ENCODE data around the gene RHBDD1.
A peak's percentile ranks its signal among the peaks of the same experiment; 100 is the strongest.
"Not testable (repeated sequence)": the region's sequence is repeated elsewhere in the genome, so short reads cannot be mapped to it uniquely, and the experiment has no call there.

The RHBDD1 gene

GRCh38 chr2:226831266-226831665 lies 4.6 kb upstream of the RHBDD1 start:
- Histone ChIP-seq H3F3A (ENCODE audit: low read depth) (peaks cover 7% of the 10 kb centered on the region; the same call in 1 of the 2 replicates), H3K9me3 (ENCODE audit: insufficient read depth, low read depth, low read length) (no peaks in the 10 kb centered on the region), H3K9ac (ENCODE audit: low read depth, low read length, poor library complexity, severe bottlenecking) (no peak overlapping the region), H3K4me2 (ENCODE audit: low read depth, low read length, poor library complexity, severe bottlenecking) (no peak overlapping the region), H3K36me3 (ENCODE audit: insufficient read depth, low read length) (no peaks in the 10 kb centered on the region), H2AFZ (ENCODE audit: low read length) (no peak overlapping the region), H3K4me1 (ENCODE audit: insufficient read depth, low read length, poor library complexity, severe bottlenecking) (peaks cover 16% of the 10 kb centered on the region), H3K79me2 (ENCODE audit: insufficient read depth, low read length) (peaks cover 32% of the 10 kb centered on the region), H4K20me1 (ENCODE audit: insufficient read depth, low read length, poor library complexity, severe bottlenecking) (peaks cover 19% of the 10 kb centered on the region), H3K9me2 (replicated peaks; ENCODE audit: low read depth, low read length) (no peaks in the 10 kb centered on the region), H3K27me3 (ENCODE audit: insufficient read depth, low read length, poor library complexity, severe bottlenecking) (no peaks in the 10 kb centered on the region), H3K4me3 (ENCODE audit: low read length, poor library complexity, severe bottlenecking) (no peak overlapping the region)
- no peak for TF ChIP-seq CTCF (conservative IDR thresholded peaks at IDR 0.05; ENCODE audit: low read length)

- peaks cover 22% of the 10 kb centered on the region for H4K20me1 ChIP-seq (ENCODE audit: insufficient read depth, low read length, poor library complexity, severe bottlenecking)
- H3K36me3 ChIP-seq (ENCODE audit: insufficient read depth, low read length): no peaks in the 10 kb centered on the region
- H2AFZ ChIP-seq (ENCODE audit: low read length): no peak overlapping the region
- H3F3A ChIP-seq (ENCODE audit: low read depth): peaks cover 14% of the 10 kb centered on the region; the same call in 1 of the 2 replicates
- peaks cover 21% of the 10 kb centered on the region for H3K4me1 ChIP-seq (ENCODE audit: insufficient read depth, low read length, poor library complexity, severe bottlenecking)
- H3K4me2 ChIP-seq (ENCODE audit: low read depth, low read length, poor library complexity, severe bottlenecking): peak overlapping the region; percentile 93
- peaks cover 37% of the 10 kb centered on the region for H3K79me2 ChIP-seq (ENCODE audit: insufficient read depth, low read length)
- no peaks in the 10 kb centered on the region for H3K27me3 ChIP-seq (ENCODE audit: insufficient read depth, low read length, poor library complexity, severe bottlenecking)
- no peaks in the 10 kb centered on the region for H3K9me2 ChIP-seq (replicated peaks; ENCODE audit: low read depth, low read length)
- no peak overlapping the region for H3K4me3 ChIP-seq (ENCODE audit: low read length, poor library complexity, severe bottlenecking)
- TF ChIP-seq CTCF (conservative IDR thresholded peaks at IDR 0.05; ENCODE audit: low read length) (no peak), EZH2phosphoT487 (IDR thresholded peaks at IDR 0.05; ENCODE audit: borderline replicate concordance) (no peak)
- H3K9ac ChIP-seq (ENCODE audit: low read depth, low read length, poor library complexity, severe bottlenecking): no peak overlapping the region
- no peaks in the 10 kb centered on the region for H3K9me3 ChIP-seq (ENCODE audit: insufficient read depth, low read depth, low read length)
Observed at GRCh38 chr2:226832061-226832460, 3.8 kb upstream of the RHBDD1 start.

GRCh38 chr2:226834880-226835279 lies 974 bp upstream of the RHBDD1 start:
- peaks cover 22% of the 10 kb centered on the region for H4K20me1 ChIP-seq (ENCODE audit: insufficient read depth, low read length, poor library complexity, severe bottlenecking)
- H3K79me2 ChIP-seq (ENCODE audit: insufficient read depth, low read length): peaks cover 64% of the 10 kb centered on the region
- H3K4me1 ChIP-seq (ENCODE audit: insufficient read depth, low read length, poor library complexity, severe bottlenecking): peaks cover 49% of the 10 kb centered on the region
- peak overlapping the region; percentile 93 for H3K4me2 ChIP-seq (ENCODE audit: low read depth, low read length, poor library complexity, severe bottlenecking)
- H2AFZ ChIP-seq (ENCODE audit: low read length): peak overlapping the region; percentile 83; the same call in 1 of the 2 replicates
- peak overlapping the region; percentile 97 for H3K9ac ChIP-seq (ENCODE audit: low read depth, low read length, poor library complexity, severe bottlenecking)
- not testable (repeated sequence) for H3K27me3 ChIP-seq (ENCODE audit: insufficient read depth, low read length, poor library complexity, severe bottlenecking); H3F3A ChIP-seq (ENCODE audit: low read depth); H3K9me3 ChIP-seq (ENCODE audit: insufficient read depth, low read depth, low read length); H3K9me2 ChIP-seq (replicated peaks; ENCODE audit: low read depth, low read length); H3K36me3 ChIP-seq (ENCODE audit: insufficient read depth, low read length)
- H3K4me3 ChIP-seq (ENCODE audit: low read length, poor library complexity, severe bottlenecking): peak overlapping the region; percentile 87

GRCh38 chr2:226835420-226835795 lies 446 bp upstream of the RHBDD1 start:
- peak overlapping the region; percentile 83 for H2AFZ ChIP-seq (ENCODE audit: low read length)
- no peaks in the 10 kb centered on the region for H3K36me3 ChIP-seq (ENCODE audit: insufficient read depth, low read length)
- peaks cover 10% of the 10 kb centered on the region; the same call in 1 of the 2 replicates for H3F3A ChIP-seq (ENCODE audit: low read depth)
- H4K20me1 ChIP-seq (ENCODE audit: insufficient read depth, low read length, poor library complexity, severe bottlenecking): peaks cover 22% of the 10 kb centered on the region
- H3K79me2 ChIP-seq (ENCODE audit: insufficient read depth, low read length): peaks cover 64% of the 10 kb centered on the region
- TF ChIP-seq EZH2phosphoT487 (IDR thresholded peaks at IDR 0.05; ENCODE audit: borderline replicate concordance) (no peak), CTCF (conservative IDR thresholded peaks at IDR 0.05; ENCODE audit: low read length) (no peak)
- peak overlapping the region; percentile 87 for H3K4me3 ChIP-seq (ENCODE audit: low read length, poor library complexity, severe bottlenecking)
- H3K27me3 ChIP-seq (ENCODE audit: insufficient read depth, low read length, poor library complexity, severe bottlenecking): no peaks in the 10 kb centered on the region
- peaks cover 54% of the 10 kb centered on the region for H3K4me1 ChIP-seq (ENCODE audit: insufficient read depth, low read length, poor library complexity, severe bottlenecking)
- H3K4me2 ChIP-seq (ENCODE audit: low read depth, low read length, poor library complexity, severe bottlenecking): peak overlapping the region; percentile 93
- no peaks in the 10 kb centered on the region for H3K9me3 ChIP-seq (ENCODE audit: insufficient read depth, low read depth, low read length)
- no peaks in the 10 kb centered on the region for H3K9me2 ChIP-seq (replicated peaks; ENCODE audit: low read depth, low read length)
- peak overlapping the region; percentile 97 for H3K9ac ChIP-seq (ENCODE audit: low read depth, low read length, poor library complexity, severe bottlenecking)
